Hepatocyte (in vitro differentiated cells): Measurements from ENCODE around the gene HIRIP3.

Experiments used
- EZH2 ChIP-seq: fragments of 200-600 bp; sonication (generic); IDR thresholded peaks from 2 replicates; pipeline ENCODE4 v1.6.1; 2016; ENCODE audit warnings: antibody characterized with exemption, mild to moderate bottlenecking, borderline replicate concordance
- EZH2phosphoT487 ChIP-seq: fragments of 200-600 bp; sonication (generic); IDR thresholded peaks from one replicate; pipeline ENCODE4 v1.6.1; 2018; ENCODE audit warnings: antibody characterized with exemption, mild to moderate bottlenecking, low read depth, moderate library complexity; ENCODE audit not compliant: unreplicated experiment, severe bottlenecking
- TF ChIP-seq, protein P1 (sequence below): fragments of 200-600 bp; sonication (generic); IDR thresholded peaks from 2 replicates; pipeline ENCODE4 v1.5.1; 2016; ENCODE audit warnings: antibody characterized with exemption, mild to moderate bottlenecking; ENCODE audit not compliant: poor library complexity

DNA sequence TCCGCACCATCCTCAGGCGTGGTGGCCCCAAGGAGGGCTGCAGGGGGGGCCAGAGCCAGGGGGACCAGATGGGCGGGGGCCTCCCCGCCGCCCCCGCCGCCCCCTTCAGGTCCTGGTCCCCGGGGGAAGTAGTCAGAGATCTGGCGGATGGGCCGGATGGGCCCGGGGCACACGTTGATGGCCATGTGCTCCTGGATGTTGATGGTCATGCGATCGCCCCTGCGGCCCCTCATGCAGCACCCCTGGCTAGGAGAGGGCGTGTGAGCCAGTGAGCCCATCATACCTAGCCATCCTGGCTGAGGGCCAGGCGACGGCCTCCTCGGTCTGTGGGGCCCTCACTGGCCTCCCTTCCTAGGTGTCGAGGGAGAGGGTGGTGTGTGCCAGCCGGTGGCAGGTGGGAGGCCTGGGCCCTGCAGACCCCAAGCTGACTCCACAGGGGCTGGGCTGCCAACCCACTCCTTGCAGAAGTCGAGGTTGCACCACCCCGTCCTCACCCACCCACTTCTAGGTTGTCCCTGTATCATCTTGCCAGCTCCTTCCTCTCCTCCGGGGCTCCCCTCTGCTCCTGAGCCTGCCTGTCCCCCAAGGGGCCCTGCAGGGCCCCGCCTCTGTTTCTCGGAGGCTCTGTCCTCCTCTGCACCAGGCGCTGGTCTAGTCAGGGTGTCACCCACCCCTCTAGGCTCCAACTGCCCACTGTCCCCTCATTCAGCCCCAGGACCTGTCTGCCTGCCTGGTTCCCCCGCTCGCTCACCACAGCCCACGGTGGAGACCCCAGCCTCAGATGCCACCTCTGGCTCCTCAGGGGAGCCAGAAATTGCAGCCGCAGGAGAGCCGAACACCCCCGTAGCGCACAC is 14.8 kb upstream of the HIRIP3 start:
- TF ChIP-seq, protein P1, sequence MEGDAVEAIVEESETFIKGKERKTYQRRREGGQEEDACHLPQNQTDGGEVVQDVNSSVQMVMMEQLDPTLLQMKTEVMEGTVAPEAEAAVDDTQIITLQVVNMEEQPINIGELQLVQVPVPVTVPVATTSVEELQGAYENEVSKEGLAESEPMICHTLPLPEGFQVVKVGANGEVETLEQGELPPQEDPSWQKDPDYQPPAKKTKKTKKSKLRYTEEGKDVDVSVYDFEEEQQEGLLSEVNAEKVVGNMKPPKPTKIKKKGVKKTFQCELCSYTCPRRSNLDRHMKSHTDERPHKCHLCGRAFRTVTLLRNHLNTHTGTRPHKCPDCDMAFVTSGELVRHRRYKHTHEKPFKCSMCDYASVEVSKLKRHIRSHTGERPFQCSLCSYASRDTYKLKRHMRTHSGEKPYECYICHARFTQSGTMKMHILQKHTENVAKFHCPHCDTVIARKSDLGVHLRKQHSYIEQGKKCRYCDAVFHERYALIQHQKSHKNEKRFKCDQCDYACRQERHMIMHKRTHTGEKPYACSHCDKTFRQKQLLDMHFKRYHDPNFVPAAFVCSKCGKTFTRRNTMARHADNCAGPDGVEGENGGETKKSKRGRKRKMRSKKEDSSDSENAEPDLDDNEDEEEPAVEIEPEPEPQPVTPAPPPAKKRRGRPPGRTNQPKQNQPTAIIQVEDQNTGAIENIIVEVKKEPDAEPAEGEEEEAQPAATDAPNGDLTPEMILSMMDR = no peak
- TF ChIP-seq EZH2phosphoT487 (no peak), EZH2 (no peak)
